ENCODE data around the gene SKP2.

Gene SKP2

GRCh38 chr5:36205329-36205728 is 53.4 kb downstream of the SKP2 start:
- no peak overlapping the region for H3K4me3 ChIP-seq (ENCODE audit: low read depth, low read length)
- no peak for TF ChIP-seq MAX (IDR thresholded peaks at IDR 0.05; ENCODE audit: low read depth, low read length)
- no peak for TF ChIP-seq CTCF (IDR thresholded peaks at IDR 0.05; ENCODE audit: low read depth, low read length)
- TF ChIP-seq POLR2A (IDR thresholded peaks at IDR 0.05; ENCODE audit: extremely low read depth, insufficient read length) = no peak
- no peak for TF ChIP-seq MYC (IDR thresholded peaks at IDR 0.05; ENCODE audit: low read depth, low read length)
- no peak for DNase-seq (ENCODE audit: low read depth)

- no peak for DNase-seq (ENCODE audit: low read depth)
- TF ChIP-seq MYC (IDR thresholded peaks at IDR 0.05; ENCODE audit: low read depth, low read length) (no peak), MAX (IDR thresholded peaks at IDR 0.05; ENCODE audit: low read depth, low read length) (no peak), POLR2A (IDR thresholded peaks at IDR 0.05; ENCODE audit: extremely low read depth, insufficient read length) (no peak), CTCF (IDR thresholded peaks at IDR 0.05; ENCODE audit: low read depth, low read length) (no peak)
- H3K4me3 ChIP-seq (ENCODE audit: low read depth, low read length) = no peak overlapping the region
These were observed 55.0 kb downstream of the SKP2 start for GRCh38 chr5:36206913-36207312.

GRCh38 chr5:36208786-36209185 is 56.9 kb downstream of the SKP2 start:
- DNase-seq (ENCODE audit: low read depth) = no peak
- H3K4me3 ChIP-seq (ENCODE audit: low read depth, low read length) = no peak overlapping the region
- TF ChIP-seq POLR2A (IDR thresholded peaks at IDR 0.05; ENCODE audit: extremely low read depth, insufficient read length) (no peak), CTCF (IDR thresholded peaks at IDR 0.05; ENCODE audit: low read depth, low read length) (no peak), MYC (IDR thresholded peaks at IDR 0.05; ENCODE audit: low read depth, low read length) (no peak), MAX (IDR thresholded peaks at IDR 0.05; ENCODE audit: low read depth, low read length) (no peak)

- no peak for DNase-seq (ENCODE audit: low read depth)
- TF ChIP-seq MYC (IDR thresholded peaks at IDR 0.05; ENCODE audit: low read depth, low read length) (no peak), MAX (IDR thresholded peaks at IDR 0.05; ENCODE audit: low read depth, low read length) (no peak), CTCF (IDR thresholded peaks at IDR 0.05; ENCODE audit: low read depth, low read length) (no peak), POLR2A (IDR thresholded peaks at IDR 0.05; ENCODE audit: extremely low read depth, insufficient read length) (no peak)
These were observed 57.8 kb downstream of the SKP2 start for GRCh38 chr5:36209664-36210063.

GRCh38 chr5:36214436-36214835 is 62.5 kb downstream of the SKP2 start:
- TF ChIP-seq CTCF (IDR thresholded peaks at IDR 0.05; ENCODE audit: low read depth, low read length) (no peak), MYC (IDR thresholded peaks at IDR 0.05; ENCODE audit: low read depth, low read length) (no peak), MAX (IDR thresholded peaks at IDR 0.05; ENCODE audit: low read depth, low read length) (no peak), POLR2A (IDR thresholded peaks at IDR 0.05; ENCODE audit: extremely low read depth, insufficient read length) (no peak)
- no peak overlapping the region for H3K4me3 ChIP-seq (ENCODE audit: low read depth, low read length)
- DNase-seq (ENCODE audit: low read depth) = no peak

More at GRCh38 chr5:36209664-36210063, 57.8 kb downstream of the SKP2 start:
- no peak overlapping the region for H3K4me3 ChIP-seq (ENCODE audit: low read depth, low read length)

- H3K4me3 ChIP-seq (ENCODE audit: low read depth, low read length) = no peak overlapping the region
- TF ChIP-seq MAX (IDR thresholded peaks at IDR 0.05; ENCODE audit: low read depth, low read length) (no peak), MYC (IDR thresholded peaks at IDR 0.05; ENCODE audit: low read depth, low read length) (no peak), CTCF (IDR thresholded peaks at IDR 0.05; ENCODE audit: low read depth, low read length) (no peak), POLR2A (IDR thresholded peaks at IDR 0.05; ENCODE audit: extremely low read depth, insufficient read length) (no peak)
- no peak for DNase-seq (ENCODE audit: low read depth)
These were observed 64.0 kb downstream of the SKP2 start for GRCh38 chr5:36215910-36216309.
